HG03196 (cell line): ENCODE measurements around the gene FGL2.
A peak's percentile ranks its signal among the peaks of the same experiment; 100 is the strongest.
"Not testable (repeated sequence)": the region's sequence is repeated elsewhere in the genome, so short reads cannot be mapped to it uniquely, and the experiment has no call there.

ENCODE experiments used
- ATAC-seq: cut with Tn5 transposase; IDR thresholded peaks from one replicate; pipeline ENCODE4 v1.9.1; 2021; ENCODE audit not compliant: unreplicated experiment

Gene FGL2

GRCh38 chr7:77216181-77216845 lies 16.7 kb upstream of the FGL2 start:
- no peak for ATAC-seq

DNA sequence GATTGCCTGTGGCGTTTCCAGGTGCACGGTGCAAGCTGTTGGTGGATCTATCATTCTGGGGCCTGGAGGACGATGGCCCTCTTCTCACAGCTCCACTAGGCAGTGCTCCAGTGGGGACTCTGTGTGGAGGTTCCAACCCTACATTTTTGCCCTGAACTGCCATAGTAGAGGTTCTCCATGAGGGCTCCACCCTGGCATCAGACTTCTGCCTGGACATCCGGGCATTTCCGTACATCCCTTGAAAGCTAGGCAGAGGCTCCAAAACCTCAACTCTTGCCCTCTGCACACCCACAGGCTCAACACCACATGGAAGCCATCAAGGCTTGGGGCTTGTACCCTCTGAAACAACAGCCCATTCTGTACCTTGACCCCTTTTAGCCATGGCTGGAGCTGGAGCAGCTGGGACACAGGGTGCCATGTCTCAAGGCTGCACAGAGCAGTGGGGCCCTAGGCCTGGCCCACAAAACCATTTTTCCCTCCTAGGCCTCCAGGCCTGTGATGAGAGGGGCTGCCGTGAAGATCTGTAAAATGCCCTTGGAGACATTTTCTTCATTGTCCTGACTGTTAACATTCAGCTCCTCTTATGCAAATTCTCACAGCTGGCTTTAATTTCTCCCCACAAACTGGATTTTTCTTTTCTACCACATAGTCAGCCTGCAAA lies 10.0 kb upstream of the FGL2 start:
- ATAC-seq, result no peak

GRCh38 chr7:77208416-77208815 lies 8.8 kb upstream of the FGL2 start:
- no peak for ATAC-seq

GRCh38 chr7:77205706-77206105 lies 6.1 kb upstream of the FGL2 start:
- no peak for ATAC-seq

DNA sequence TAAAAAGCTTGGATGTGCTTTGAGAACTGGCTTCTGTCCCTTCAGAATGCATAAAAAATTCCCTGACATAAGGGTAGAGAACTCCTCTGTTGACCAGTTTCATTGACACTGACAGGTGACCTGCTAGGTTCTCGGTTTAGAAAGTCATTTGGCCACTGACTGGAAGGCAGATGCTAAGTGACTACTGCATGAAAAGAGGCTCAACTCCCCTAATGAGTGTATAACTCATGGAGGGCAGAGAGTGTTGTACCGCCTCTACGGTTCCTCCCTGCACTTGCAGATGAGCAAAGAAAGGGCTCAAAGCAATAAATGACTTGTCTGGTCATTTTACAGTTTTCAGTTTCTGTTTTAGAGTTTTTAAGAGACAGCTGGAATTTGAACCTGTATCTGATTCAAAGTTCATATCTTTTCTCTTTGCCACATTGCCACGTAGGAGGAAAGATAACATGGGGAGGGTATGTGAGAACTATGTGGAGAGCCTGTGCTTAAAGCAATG lies 2.9 kb upstream of the FGL2 start:
- peak; percentile 89 for ATAC-seq

DNA sequence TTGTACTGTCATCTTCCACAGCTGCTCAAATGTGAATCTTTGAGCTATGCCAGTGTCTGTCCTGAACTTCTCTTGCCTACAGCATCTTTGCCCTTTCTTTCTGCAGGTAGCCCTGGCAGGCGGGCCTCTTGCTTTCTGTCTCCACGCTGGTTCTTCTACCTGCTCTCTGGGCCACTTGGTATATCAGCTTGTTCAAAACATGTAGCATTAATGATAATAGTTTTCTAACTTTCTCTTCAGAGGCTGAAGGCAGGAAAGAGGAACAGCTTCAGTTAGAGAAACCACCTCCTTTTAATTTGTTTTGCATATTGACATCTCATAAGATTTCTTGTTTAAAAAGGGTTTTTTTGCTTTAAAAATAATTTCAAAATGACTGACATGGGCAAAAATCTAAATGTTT lies 923 bp upstream of the FGL2 start:
- ATAC-seq, result no peak

DNA sequence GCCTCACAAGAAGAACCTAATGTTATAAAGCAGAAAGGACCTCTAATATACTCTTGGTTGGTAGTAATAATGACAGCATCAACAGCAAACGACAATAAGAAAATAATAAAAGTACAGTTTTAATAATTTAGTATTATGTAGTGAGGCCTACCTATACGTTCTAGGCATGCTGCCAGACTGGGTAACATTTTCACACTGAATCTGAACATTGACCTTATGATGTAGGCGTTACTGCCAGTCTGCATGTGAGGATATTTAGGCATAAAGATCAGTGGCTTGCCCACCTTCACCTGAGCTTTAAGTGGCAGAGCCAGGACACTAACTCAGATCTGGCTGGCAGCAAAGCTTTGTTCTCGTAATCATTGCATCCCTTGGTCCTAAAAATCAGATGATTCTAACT lies 2.5 kb downstream of the FGL2 start:
- ATAC-seq, result no peak

- ATAC-seq, result no peak
Measured at GRCh38 chr7:77188731-77189437, 10.7 kb downstream of the FGL2 start.

- no peak for ATAC-seq
Measured at GRCh38 chr7:77185866-77186265, 13.8 kb downstream of the FGL2 start.

DNA sequence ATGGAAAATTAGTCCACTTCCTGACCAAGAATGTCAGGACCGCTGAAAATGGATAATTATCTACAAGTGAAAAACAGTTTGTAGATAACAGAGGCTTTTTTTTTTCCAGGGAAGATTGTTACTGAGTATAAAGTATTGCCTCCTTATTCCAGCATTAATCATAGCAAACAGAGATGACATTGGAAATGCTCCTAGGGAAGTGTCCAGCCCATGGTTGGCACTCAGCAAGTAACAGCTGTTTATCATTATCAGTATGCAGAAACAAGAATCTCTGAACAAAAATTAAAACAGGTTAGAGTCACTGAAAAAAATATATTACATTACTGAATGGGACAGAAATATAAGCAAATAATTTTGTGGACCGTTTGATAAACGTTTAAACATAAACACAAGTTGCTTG lies 14.6 kb downstream of the FGL2 start:
- ATAC-seq, result no peak

GRCh38 chr7:77184463-77184862 lies 15.2 kb downstream of the FGL2 start:
- no peak for ATAC-seq

DNA sequence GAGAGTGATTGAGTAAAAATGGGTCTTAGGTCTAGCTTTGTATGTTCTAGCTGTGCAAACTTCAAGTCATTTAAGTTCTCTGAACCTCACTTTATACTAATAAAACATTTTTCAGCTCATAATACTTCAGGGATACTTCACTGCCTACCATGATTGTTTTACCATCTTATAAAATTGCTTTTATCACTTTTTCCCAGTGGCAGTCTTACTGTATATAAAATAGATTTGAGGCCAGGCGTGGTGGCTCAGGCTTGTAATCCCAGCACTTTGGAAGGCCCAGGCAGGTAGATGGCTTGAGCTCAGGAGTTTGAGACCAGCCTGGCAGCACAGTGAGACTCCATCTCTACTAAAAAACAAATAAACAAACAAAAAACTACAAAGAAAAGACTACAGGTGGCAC lies 17.4 kb downstream of the FGL2 start:
- ATAC-seq, result no peak

GRCh38 chr7:77181734-77182133 lies 17.9 kb downstream of the FGL2 start:
- no peak for ATAC-seq

DNA sequence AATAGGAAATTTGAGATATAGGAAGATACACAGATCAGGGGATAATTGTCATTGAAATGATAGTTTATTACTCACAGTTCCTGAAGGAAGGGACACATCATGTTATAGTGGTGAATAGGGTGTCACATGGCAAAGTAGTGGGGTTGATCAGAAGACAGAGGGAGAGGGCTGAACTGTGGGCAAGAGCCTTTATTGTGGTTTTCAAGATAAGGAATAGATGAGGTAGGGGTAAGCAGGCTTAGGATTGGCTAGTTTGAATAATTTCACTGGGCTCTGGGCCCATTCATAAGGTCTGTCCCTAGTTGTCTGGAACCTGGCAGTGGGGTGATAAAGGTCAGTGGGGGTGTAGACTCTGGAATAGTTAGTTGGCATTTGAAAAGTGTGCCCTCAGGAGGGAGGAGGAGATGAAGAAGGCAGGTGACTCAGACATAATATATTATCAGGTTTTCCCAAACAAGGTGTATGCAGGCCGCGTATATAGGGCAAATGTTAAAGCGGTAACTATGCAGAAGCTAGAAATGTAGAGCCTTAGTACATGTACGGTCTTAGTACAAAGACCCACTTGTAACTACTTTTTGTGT lies 18.5 kb downstream of the FGL2 start:
- ATAC-seq, result no peak

- not testable (repeated sequence) for ATAC-seq
Measured at GRCh38 chr7:77178024-77178423, 21.6 kb downstream of the FGL2 start.

DNA sequence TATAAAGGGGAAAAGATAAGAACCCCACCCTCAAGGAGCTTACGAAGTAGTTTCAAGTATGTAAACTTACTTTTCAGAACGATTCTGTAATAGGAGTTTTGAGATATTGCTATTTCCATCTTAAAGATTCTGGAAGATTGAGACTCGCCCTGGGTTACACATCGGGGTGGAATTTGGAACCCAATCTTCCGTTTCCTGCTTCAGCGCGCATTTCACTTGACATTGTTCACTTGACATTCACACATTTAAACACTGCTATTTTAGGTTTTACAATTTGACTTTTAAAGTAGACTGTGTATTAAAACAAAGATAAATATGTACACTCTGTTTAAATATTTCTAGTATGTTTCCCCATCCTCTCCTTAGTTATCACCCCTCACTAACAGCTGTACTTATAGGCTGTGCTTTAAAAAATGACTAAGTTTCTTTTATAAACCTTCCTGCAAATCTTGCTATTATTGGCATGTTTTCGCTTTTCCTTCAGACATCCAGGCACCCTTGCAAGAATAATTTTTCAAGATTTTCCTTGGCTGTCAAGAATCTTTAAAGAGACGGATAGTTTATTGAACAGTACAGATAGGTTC lies 22.2 kb downstream of the FGL2 start:
- not testable (repeated sequence) for ATAC-seq

GRCh38 chr7:77175274-77175800 lies 24.3 kb downstream of the FGL2 start:
- peak; percentile 80 for ATAC-seq

DNA sequence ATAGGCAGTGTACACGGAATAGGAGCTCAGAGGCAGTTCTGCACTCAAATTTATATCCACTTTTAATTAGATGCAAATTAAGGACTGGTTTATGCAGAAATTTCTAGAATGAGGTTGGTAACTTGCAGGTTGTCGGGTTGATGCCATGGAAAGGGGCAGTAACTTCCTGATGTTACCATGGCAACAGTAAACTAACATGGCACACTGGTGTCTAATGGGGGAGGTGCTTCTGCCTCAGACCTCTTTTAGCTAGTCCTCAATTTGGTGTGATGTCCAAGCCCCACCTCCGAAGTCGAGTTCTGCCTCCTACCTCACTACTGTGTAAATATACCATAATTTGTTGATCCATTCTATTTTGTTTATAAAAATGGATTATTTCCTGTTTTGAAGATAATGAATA lies 25.2 kb downstream of the FGL2 start:
- not testable (repeated sequence) for ATAC-seq

- not testable (repeated sequence) for ATAC-seq
Measured at GRCh38 chr7:77172437-77173172, 27.0 kb downstream of the FGL2 start.

- not testable (repeated sequence) for ATAC-seq
Measured at GRCh38 chr7:77171073-77171472, 28.5 kb downstream of the FGL2 start.
